ENCODE measurements around the gene DDIT4. TPM values are rescaled to one million over a fixed set of nuclear protein-coding genes. Genes with fewer than 3 reads are reported as not detected.

Gene DDIT4
- total RNA-seq, 4 donors from 2014 or later: 77.4 to 247 (median 146) TPM

DNA sequence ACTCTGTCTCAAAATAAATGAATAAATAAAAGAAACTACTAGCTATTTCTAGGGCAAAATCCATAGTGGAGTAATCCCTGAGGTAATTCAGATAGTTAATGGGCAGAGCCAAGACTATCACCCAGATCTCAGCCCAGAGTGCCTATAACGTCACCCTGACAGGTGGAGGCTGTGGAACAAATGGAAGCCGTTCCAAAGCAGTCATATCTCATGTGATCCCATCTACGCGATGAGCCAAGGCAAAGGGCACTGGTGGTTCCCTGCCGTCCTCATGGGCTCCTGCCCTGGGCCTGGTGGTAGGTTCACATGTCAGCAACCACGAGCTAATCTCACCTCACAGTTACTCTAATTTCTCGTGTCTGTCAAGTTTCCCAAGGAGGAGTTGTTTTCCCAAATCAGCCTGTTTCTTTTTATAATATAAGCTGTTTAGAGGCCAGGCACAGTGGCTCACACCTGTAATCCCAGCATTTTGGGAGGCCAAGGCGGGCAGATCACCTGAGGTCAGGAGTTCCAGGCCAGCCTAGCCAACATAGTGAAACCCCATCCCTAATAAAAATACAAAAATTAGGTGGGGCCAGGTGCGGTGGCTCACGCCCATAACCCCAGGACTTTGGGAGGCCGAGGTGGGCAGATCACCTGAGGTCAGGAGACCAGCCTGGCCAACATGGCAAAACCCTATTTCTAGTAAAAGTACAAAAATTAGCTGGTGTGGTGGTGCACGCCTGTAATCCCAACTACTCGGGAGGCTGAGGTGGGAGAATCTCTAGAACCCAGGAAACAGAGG is 35.1 kb upstream of the DDIT4 start:
- Histone ChIP-seq H3K27ac (replicated peaks in 1 of 4) (no peak overlapping the region), H3K36me3 (peaks cover 23 to 41% (median 33%) of the 10 kb centered on the region in 4 donors), H3K9me3 (no peaks in the 10 kb centered on the region), H3K4me1 (peaks cover 23 to 36% (median 26%) of the 10 kb centered on the region in 4 donors), H3K27me3 (no peaks in the 10 kb centered on the region), H3K4me3 (no peak overlapping the region)
- TF ChIP-seq EP300 (IDR thresholded peaks at IDR 0.05): no peak
- 89% methylated on average over 12 of the region's 13 CpGs for WGBS
- DNase-seq (ENCODE audit: extremely low spot score): no peak
- intact Hi-C loops (cut with DNase I): no loop called here

DNA sequence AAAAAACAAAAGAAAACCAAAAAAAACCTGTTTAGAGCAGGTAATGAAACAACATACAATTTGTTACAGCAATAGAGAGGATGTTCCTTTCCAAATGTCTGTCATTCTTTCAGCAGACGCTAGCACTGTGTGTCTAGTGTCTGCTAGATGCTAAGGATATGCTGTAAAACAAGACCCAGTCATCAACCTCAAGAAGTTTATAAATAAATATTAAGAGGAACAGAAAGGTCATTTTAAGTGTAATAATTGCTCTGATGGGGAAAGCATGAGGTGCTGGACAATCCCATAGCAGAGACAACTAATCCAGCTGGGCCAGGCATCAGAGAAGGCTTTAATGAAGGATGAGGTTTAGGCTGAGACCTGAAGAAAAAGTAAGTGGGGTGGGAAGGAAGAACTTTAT is 34.3 kb upstream of the DDIT4 start:
- TF ChIP-seq POLR2AphosphoS5 (IDR thresholded peaks at IDR 0.05): no peak
- no peak for TF ChIP-seq POLR2A (IDR thresholded peaks at IDR 0.05; ENCODE audit: low read depth)
- TF ChIP-seq EP300 (IDR thresholded peaks at IDR 0.05): no peak
- TF ChIP-seq, protein P1, sequence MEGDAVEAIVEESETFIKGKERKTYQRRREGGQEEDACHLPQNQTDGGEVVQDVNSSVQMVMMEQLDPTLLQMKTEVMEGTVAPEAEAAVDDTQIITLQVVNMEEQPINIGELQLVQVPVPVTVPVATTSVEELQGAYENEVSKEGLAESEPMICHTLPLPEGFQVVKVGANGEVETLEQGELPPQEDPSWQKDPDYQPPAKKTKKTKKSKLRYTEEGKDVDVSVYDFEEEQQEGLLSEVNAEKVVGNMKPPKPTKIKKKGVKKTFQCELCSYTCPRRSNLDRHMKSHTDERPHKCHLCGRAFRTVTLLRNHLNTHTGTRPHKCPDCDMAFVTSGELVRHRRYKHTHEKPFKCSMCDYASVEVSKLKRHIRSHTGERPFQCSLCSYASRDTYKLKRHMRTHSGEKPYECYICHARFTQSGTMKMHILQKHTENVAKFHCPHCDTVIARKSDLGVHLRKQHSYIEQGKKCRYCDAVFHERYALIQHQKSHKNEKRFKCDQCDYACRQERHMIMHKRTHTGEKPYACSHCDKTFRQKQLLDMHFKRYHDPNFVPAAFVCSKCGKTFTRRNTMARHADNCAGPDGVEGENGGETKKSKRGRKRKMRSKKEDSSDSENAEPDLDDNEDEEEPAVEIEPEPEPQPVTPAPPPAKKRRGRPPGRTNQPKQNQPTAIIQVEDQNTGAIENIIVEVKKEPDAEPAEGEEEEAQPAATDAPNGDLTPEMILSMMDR (IDR thresholded peaks at IDR 0.05): no peak
- Histone ChIP-seq H3K4me3 (no peak overlapping the region), H3K27me3 (no peaks in the 10 kb centered on the region), H3K9me3 (no peaks in the 10 kb centered on the region), H3K27ac (replicated peaks in 1 of 4) (no peak overlapping the region), H3K4me1 (peaks cover 31 to 44% (median 34%) of the 10 kb centered on the region in 4 donors), H3K36me3 (peaks cover 17 to 33% (median 25%) of the 10 kb centered on the region in 4 donors)
- 57% methylated on average over 1 of the region's 1 CpG for WGBS
- intact Hi-C loops (cut with DNase I): no loop called here
- DNase-seq (ENCODE audit: extremely low spot score): no peak

DNA sequence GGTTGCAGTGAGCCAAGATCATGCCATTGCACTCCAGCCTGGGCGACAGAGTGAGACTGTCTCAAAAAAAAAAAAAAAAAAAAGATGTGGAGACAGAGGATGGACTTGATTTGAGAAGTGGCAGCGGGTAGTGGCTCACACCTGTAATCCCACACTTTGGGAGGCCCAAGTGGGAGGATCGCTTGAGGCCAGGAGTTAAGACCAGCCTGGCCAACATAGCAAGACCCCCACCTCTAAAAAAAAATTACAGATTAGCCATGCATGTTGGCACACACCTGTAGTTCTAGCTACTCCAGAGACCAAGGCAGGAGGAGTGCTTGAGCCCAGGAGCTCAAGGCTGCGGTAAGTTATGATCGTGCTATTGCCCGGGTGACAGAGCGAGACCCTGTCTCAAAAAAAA is 33.4 kb upstream of the DDIT4 start:
- Histone ChIP-seq H3K27ac (replicated peaks in 1 of 4) (no peak overlapping the region), H3K9me3 (no peaks in the 10 kb centered on the region), H3K4me1 (peaks cover 41 to 54% (median 44%) of the 10 kb centered on the region in 4 donors), H3K4me3 (no peak overlapping the region), H3K36me3 (peaks cover 7 to 23% (median 15%) of the 10 kb centered on the region in 4 donors), H3K27me3 (no peaks in the 10 kb centered on the region)
- TF ChIP-seq POLR2AphosphoS5 (IDR thresholded peaks at IDR 0.05) (no peak), POLR2A (IDR thresholded peaks at IDR 0.05; ENCODE audit: low read depth) (no peak), EP300 (IDR thresholded peaks at IDR 0.05) (no peak)
- TF ChIP-seq, protein P1 (IDR thresholded peaks at IDR 0.05): no peak
- 89% methylated on average over 7 of the region's 7 CpGs for WGBS
- intact Hi-C loops (cut with DNase I): no loop called here
- no peak for DNase-seq (ENCODE audit: extremely low spot score)

DNA sequence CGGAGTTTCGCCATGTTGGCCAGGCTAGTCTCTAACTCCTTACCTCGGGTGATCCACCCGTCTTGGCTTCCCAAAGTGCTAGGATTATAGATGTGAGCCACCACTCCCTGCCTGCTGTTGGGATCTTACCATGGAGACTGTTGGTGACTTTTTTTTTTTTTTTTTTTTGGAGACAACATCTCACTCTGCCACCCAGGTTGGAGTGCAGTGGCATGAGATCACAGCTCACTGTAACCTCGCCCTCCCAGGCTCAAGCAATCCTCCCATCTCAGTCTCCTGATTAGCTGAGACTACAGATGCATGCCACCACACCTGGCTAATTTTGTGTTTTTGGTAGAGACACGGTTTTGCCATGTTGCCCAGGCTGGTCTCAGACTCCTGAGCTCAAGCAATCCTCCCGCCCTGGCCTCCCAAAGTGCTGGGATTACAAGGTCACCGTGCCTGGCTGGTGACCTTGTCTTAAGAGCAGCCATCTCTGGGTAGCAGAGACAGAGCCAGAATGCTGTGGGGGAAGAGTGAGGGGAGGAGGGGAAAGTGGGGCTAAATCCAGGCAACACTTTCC is 32.0 kb upstream of the DDIT4 start:
- 96% methylated on average over 8 of the region's 8 CpGs for WGBS
- Histone ChIP-seq H3K27me3 (no peaks in the 10 kb centered on the region), H3K9me3 (no peaks in the 10 kb centered on the region), H3K4me1 (peaks cover 55 to 68% (median 58%) of the 10 kb centered on the region in 4 donors), H3K4me3 (no peak overlapping the region), H3K36me3 (peaks cover 0 to 9% (median 4%) of the 10 kb centered on the region in 4 donors), H3K27ac (replicated peaks in 1 of 4) (peak overlapping the region; percentile 93 to 97 (median 94))
- intact Hi-C loops (cut with DNase I): no loop called here
- TF ChIP-seq EP300 (IDR thresholded peaks at IDR 0.05): no peak
- no peak for TF ChIP-seq POLR2AphosphoS5 (IDR thresholded peaks at IDR 0.05)
- TF ChIP-seq, protein P1 (IDR thresholded peaks at IDR 0.05): no peak
- no peak for TF ChIP-seq POLR2A (IDR thresholded peaks at IDR 0.05; ENCODE audit: low read depth)
- no peak for DNase-seq (ENCODE audit: extremely low spot score)

DNA sequence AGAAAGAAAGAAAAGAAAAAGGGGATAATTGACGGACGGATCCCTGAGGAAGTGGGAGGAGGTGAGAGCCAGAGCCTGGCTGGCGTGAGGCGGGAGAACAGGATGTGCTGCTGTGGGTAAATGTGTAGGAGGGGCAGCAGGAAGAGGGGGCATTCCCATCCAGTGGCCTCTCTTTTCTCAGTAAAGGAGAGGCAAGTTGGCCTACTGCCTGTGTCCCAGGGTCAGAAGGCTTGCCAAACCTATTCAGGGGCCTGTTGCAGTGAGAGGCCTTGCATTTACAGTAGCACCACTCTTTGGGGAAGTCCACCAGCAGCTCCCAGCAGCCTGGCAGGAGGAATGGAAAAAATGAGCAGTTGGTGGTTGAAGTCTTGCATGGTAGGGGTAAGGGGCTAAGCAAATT is 31.0 kb upstream of the DDIT4 start:
- TF ChIP-seq EP300 (IDR thresholded peaks at IDR 0.05) (no peak), POLR2AphosphoS5 (IDR thresholded peaks at IDR 0.05) (peak; percentile 64 to 69), POLR2A (IDR thresholded peaks at IDR 0.05; ENCODE audit: low read depth) (no peak)
- TF ChIP-seq, protein P1 (IDR thresholded peaks at IDR 0.05): no peak
- no peaks in the 10 kb centered on the region for H3K9me3 ChIP-seq
- WGBS: 55% methylated on average over 4 of the region's 4 CpGs
- no peaks in the 10 kb centered on the region for H3K27me3 ChIP-seq
- intact Hi-C loops (cut with DNase I): no loop called here
- no peak for DNase-seq (ENCODE audit: extremely low spot score)
- no peak overlapping the region for H3K4me3 ChIP-seq
- H3K4me1 ChIP-seq: peaks cover 64 to 77% (median 67%) of the 10 kb centered on the region in 4 donors
- peak overlapping the region; percentile 93 to 97 (median 94) for H3K27ac ChIP-seq (replicated peaks in 1 of 4)
- peaks cover 0 to 3% (median under 1%) of the 10 kb centered on the region in 4 donors for H3K36me3 ChIP-seq
